HepG2 (cell line): ENCODE results near the gene SARNP. TPM values are rescaled to one million over a fixed set of nuclear protein-coding genes. Genes with fewer than 3 reads are reported as not detected.

ENCODE experiments used
- DR1 ChIP-seq: sonication (generic); formaldehyde crosslinking; IDR thresholded peaks from 2 replicates; pipeline ENCODE4 v1.8.0; 2021; ENCODE audit warnings: mild to moderate bottlenecking, missing genetic modification reagents, inconsistent platforms
- FOXP4 ChIP-seq: sonication (generic); formaldehyde crosslinking; IDR thresholded peaks from 2 replicates; pipeline ENCODE4 v1.4.0; 2020; ENCODE audit warnings: missing genetic modification reagents
- HOXA9 ChIP-seq: sonication (generic); formaldehyde crosslinking; IDR thresholded peaks from 2 replicates; pipeline ENCODE4 v1.8.1; 2022; ENCODE audit warnings: missing genetic modification reagents, mild to moderate bottlenecking, moderate library complexity, borderline replicate concordance
- KAT2B ChIP-seq: fragments of 150-350 bp; IDR thresholded peaks from 2 replicates; pipeline ENCODE4 v1.6.1; 2014; ENCODE audit warnings: low read depth, low read length, borderline replicate concordance
- MAFG ChIP-seq: sonication (generic); formaldehyde crosslinking; IDR thresholded peaks from 2 replicates; pipeline ENCODE4 v1.5.1; 2020; ENCODE audit warnings: mild to moderate bottlenecking, missing genetic modification reagents
- STAT5B ChIP-seq: sonication (generic); formaldehyde crosslinking; IDR thresholded peaks from 2 replicates; pipeline ENCODE4 v1.4.0; 2020; ENCODE audit warnings: missing genetic modification reagents
- TBX3 ChIP-seq: fragments of 450-650 bp; IDR thresholded peaks from 2 replicates; pipeline ENCODE4 v1.6.1; 2017; ENCODE audit warnings: antibody characterized with exemption, mild to moderate bottlenecking, inconsistent platforms, borderline replicate concordance
- ZBTB42 ChIP-seq: sonication (generic); formaldehyde crosslinking; IDR thresholded peaks from 2 replicates; pipeline ENCODE4 v1.5.0; 2020; ENCODE audit warnings: mild to moderate bottlenecking, missing genetic modification reagents
- ZIK1 ChIP-seq: sonication (generic); formaldehyde crosslinking; IDR thresholded peaks from 2 replicates; pipeline ENCODE4 v1.5.0; 2020; ENCODE audit warnings: mild to moderate bottlenecking, low read depth, missing genetic modification reagents, borderline replicate concordance
- ZNF335 ChIP-seq: sonication (generic); formaldehyde crosslinking; IDR thresholded peaks from 2 replicates; pipeline ENCODE4 v1.4.0; 2020; ENCODE audit warnings: missing genetic modification reagents
- ZNF414 ChIP-seq: sonication (generic); formaldehyde crosslinking; IDR thresholded peaks from 2 replicates; pipeline ENCODE4 v1.5.0; 2020; ENCODE audit warnings: missing genetic modification reagents
- ZNF431 ChIP-seq: sonication (generic); formaldehyde crosslinking; IDR thresholded peaks from 2 replicates; pipeline ENCODE4 v1.9.0; 2022; ENCODE audit warnings: missing genetic modification reagents, low read depth, mild to moderate bottlenecking, borderline replicate concordance
- ZNF670 ChIP-seq: sonication (generic); formaldehyde crosslinking; IDR thresholded peaks from 2 replicates; pipeline ENCODE4 v1.8.0; 2022; ENCODE audit warnings: mild to moderate bottlenecking, missing genetic modification reagents, borderline replicate concordance
- ZNF878 ChIP-seq: sonication (generic); formaldehyde crosslinking; IDR thresholded peaks from 2 replicates; pipeline ENCODE4 v1.8.1; 2023; ENCODE audit warnings: mild to moderate bottlenecking, missing genetic modification reagents, moderate library complexity
- ZNF883 ChIP-seq: sonication (generic); formaldehyde crosslinking; IDR thresholded peaks from 2 replicates; pipeline ENCODE4 v1.5.1; 2020; ENCODE audit warnings: mild to moderate bottlenecking, missing genetic modification reagents; ENCODE audit errors: not compliant biosample characterization
- polyA plus RNA-seq, 8 experiments: library from polyadenylated mRNA; depleted of rRNA in 3 of 8; stranded (reverse) in 7 of 8; unstranded in 1 of 8; fragments of >200 nt; fragmentation: Illumina TruSeq in 4 of 8; extraction: Trizol in 4 of 8; gene quantifications; 2 replicates each; pipeline versions ENCODE4 v1.2.1 to v1.2.3, GENCODE V29; 2011 to 2016; ENCODE audit warnings: low read depth in 4 of 8, missing spikeins in 1 of 8, mixed read lengths in 1 of 8; ENCODE audit not compliant: insufficient read depth in 1 of 8
- total RNA-seq, 5 experiments: library from RNA; depleted of rRNA; stranded (reverse); fragments of >200 nt; fragmentation: Illumina TruSeq; extraction: Trizol; gene quantifications; 2 replicates each; pipeline ENCODE4 v1.2.3, GENCODE V29; 2016; ENCODE audit warnings: low read depth in 1 of 5
- TF ChIP-seq, protein P1 (sequence below): sonication (generic); formaldehyde crosslinking; IDR thresholded peaks from 2 replicates; pipeline ENCODE4 v1.4.0; 2020; ENCODE audit warnings: missing genetic modification reagents
- TF ChIP-seq, protein P2 (sequence below): sonication (generic); formaldehyde crosslinking; IDR thresholded peaks from 2 replicates; pipeline ENCODE4 v1.4.0; 2020; ENCODE audit warnings: missing genetic modification reagents, mild to moderate bottlenecking, borderline replicate concordance
- TF ChIP-seq, protein P3 (sequence below): sonication (generic); formaldehyde crosslinking; IDR thresholded peaks from 2 replicates; pipeline ENCODE4 v1.9.0; 2022; ENCODE audit warnings: missing genetic modification reagents, mild to moderate bottlenecking, borderline replicate concordance
- TF ChIP-seq, protein P4 (sequence below): sonication (generic); formaldehyde crosslinking; IDR thresholded peaks from 2 replicates; pipeline ENCODE4 v1.5.1; 2020; ENCODE audit warnings: missing genetic modification reagents, mild to moderate bottlenecking, borderline replicate concordance

Gene SARNP
- total and polyA plus RNA-seq, 2 of the 13 experiments (the other 11 are each of a cell fraction or from before 2014, with no cell fraction given) = 59.0 to 95.4 TPM

- TF ChIP-seq DR1 (CRISPR knock-in tag) = no peak
- TF ChIP-seq MAFG (CRISPR knock-in tag) = no peak
- TF ChIP-seq, protein P1, sequence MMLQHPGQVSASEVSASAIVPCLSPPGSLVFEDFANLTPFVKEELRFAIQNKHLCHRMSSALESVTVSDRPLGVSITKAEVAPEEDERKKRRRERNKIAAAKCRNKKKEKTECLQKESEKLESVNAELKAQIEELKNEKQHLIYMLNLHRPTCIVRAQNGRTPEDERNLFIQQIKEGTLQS (CRISPR knock-in tag) = no peak
- no peak for TF ChIP-seq ZIK1 (CRISPR knock-in tag)
- TF ChIP-seq ZBTB42 (CRISPR knock-in tag) = no peak
- TF ChIP-seq, protein P2, sequence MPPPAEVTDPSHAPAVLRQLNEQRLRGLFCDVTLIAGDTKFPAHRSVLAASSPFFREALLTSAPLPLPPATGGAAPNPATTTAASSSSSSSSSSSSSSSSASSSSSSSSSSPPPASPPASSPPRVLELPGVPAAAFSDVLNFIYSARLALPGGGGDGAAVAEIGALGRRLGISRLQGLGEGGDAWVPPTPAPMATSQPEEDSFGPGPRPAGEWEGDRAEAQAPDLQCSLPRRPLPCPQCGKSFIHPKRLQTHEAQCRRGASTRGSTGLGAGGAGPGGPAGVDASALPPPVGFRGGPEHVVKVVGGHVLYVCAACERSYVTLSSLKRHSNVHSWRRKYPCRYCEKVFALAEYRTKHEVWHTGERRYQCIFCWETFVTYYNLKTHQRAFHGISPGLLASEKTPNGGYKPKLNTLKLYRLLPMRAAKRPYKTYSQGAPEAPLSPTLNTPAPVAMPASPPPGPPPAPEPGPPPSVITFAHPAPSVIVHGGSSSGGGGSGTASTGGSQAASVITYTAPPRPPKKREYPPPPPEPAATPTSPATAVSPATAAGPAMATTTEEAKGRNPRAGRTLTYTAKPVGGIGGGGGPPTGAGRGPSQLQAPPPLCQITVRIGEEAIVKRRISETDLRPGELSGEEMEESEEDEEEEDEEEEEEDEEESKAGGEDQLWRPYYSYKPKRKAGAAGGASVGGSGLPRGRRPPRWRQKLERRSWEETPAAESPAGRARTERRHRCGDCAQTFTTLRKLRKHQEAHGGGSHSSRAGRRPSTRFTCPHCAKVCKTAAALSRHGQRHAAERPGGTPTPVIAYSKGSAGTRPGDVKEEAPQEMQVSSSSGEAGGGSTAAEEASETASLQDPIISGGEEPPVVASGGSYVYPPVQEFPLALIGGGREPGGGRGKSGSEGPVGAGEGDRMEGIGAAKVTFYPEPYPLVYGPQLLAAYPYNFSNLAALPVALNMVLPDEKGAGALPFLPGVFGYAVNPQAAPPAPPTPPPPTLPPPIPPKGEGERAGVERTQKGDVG = no peak
- TF ChIP-seq ZNF878 = no peak
- peak; percentile 7; the same call in 1 of the 2 replicates for TF ChIP-seq ZNF335 (CRISPR knock-in tag)
- no peak for TF ChIP-seq STAT5B (CRISPR knock-in tag)
- TF ChIP-seq KAT2B = no peak
- TF ChIP-seq, protein P3, sequence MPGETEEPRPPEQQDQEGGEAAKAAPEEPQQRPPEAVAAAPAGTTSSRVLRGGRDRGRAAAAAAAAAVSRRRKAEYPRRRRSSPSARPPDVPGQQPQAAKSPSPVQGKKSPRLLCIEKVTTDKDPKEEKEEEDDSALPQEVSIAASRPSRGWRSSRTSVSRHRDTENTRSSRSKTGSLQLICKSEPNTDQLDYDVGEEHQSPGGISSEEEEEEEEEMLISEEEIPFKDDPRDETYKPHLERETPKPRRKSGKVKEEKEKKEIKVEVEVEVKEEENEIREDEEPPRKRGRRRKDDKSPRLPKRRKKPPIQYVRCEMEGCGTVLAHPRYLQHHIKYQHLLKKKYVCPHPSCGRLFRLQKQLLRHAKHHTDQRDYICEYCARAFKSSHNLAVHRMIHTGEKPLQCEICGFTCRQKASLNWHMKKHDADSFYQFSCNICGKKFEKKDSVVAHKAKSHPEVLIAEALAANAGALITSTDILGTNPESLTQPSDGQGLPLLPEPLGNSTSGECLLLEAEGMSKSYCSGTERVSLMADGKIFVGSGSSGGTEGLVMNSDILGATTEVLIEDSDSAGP (CRISPR knock-in tag) = peak; percentile 43; the same call in 1 of the 2 replicates
- TF ChIP-seq FOXP4 = no peak
- 0 out of 2 replicates have a peak, but pooled peaks have one; percentile 7 for TF ChIP-seq ZNF431 (CRISPR knock-in tag)
- no peak for TF ChIP-seq ZNF414 (CRISPR knock-in tag)
- peak; percentile 74; the same call in 1 of the 2 replicates for TF ChIP-seq ZNF670 (CRISPR knock-in tag)
- TF ChIP-seq TBX3 = no peak
- no peak for TF ChIP-seq ZNF883
- no peak for TF ChIP-seq HOXA9 (CRISPR knock-in tag)
- TF ChIP-seq, protein P4, sequence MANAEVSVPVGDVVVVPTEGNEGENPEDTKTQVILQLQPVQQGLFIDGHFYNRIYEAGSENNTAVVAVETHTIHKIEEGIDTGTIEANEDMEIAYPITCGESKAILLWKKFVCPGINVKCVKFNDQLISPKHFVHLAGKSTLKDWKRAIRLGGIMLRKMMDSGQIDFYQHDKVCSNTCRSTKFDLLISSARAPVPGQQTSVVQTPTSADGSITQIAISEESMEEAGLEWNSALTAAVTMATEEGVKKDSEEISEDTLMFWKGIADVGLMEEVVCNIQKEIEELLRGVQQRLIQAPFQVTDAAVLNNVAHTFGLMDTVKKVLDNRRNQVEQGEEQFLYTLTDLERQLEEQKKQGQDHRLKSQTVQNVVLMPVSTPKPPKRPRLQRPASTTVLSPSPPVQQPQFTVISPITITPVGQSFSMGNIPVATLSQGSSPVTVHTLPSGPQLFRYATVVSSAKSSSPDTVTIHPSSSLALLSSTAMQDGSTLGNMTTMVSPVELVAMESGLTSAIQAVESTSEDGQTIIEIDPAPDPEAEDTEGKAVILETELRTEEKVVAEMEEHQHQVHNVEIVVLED (CRISPR knock-in tag) = no peak
These were observed 710 bp upstream of the SARNP start (continued) for GRCh38 chr12:55818140-55818728.
